ENCODE measurements around the gene ABTB2.

ABTB2 gene

DNA sequence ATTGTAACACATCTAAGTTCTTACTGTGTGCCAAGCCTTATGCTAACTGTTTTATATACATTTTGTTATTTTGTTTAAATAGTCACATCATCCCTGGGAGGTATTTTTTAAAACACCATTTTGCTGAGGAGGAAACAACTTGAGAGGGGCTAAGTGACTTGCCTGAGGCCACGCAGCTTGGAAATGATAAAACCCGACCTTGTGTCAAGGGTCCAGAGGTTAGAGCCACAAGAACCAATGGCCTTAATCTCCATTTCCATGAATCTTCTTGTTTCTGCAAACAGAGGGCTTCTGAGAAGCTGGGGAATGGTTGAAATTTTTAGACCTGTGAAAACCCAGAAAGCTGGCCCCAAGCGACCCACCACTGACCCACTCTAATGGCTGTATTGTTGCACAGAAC is 16.7 kb downstream of the ABTB2 start:
- DNase-seq, result no peak

DNA sequence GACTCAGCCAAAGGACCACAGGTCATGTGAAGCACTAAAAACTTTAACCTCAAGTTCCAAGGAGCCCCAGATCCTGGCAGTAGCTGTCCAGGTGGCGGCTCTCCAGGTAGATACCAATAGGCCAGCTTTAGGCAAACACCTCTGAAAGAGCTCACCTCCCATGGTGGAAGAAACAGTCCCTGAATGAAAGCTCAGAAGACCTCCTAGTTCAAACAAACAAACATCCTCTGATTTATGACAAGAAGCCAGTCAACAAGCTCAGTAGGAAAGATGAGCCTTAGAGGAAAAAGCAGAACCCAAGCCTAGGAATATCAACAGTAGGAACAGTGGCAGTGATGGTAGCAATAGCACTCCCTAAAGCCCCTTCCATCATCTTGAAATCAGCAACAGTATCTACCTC is 17.2 kb downstream of the ABTB2 start:
- DNase-seq, result no peak

GRCh38 chr11:34339149-34340064 is 18.4 kb downstream of the ABTB2 start:
- peak; percentile 40 to 67 (median 63) for DNase-seq

GRCh38 chr11:34337016-34337415 is 20.8 kb downstream of the ABTB2 start:
- DNase-seq, result no peak

- no peak for DNase-seq
Measured at GRCh38 chr11:34335801-34336200, 22.0 kb downstream of the ABTB2 start.

GRCh38 chr11:34335331-34335730 is 22.5 kb downstream of the ABTB2 start:
- DNase-seq, result no peak

DNA sequence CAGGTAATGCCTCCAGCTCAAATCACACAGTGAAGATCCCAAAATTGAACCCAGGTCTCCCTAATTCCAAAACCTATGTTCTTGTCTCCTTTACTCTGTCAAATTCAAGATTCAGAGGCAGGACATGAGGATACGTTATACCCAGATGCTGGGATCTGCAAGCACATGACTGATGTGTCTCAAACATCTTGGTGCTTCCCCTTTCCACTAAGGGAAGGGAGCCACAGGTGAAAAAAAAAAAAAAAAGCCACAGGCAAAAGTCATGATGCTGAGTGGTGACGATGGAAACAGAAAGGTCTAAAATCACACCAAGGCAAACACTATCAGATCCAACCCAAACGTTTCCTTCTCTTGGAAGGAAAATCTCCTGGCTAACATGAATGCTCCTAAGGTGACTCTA is 24.0 kb downstream of the ABTB2 start:
- DNase-seq, result no peak

GRCh38 chr11:34332524-34332923 is 25.3 kb downstream of the ABTB2 start:
- DNase-seq, result peak in 1 of 4 experiments; percentile 23

DNA sequence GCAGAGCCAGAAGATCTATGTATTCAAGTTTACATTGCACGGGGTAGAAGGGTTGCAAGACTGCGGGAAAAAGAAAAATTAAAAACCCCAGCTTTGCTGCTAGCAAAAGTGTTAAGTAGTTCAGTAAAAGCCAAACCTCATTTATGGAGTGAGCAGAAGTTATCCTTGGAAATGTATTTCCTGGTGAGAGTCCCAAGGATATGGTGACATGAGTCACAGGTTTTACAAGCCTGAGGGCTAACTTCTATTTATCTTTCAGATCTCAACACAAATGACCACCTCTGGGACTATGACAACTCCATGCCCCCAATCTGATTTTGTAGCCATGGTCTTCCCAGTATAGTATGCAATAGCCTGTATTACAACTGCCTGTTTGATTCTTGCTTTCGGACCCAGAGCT is 26.1 kb downstream of the ABTB2 start:
- DNase-seq, result no peak

GRCh38 chr11:34331329-34331728 is 26.5 kb downstream of the ABTB2 start:
- DNase-seq, result no peak

GRCh38 chr11:34330653-34331052 is 27.2 kb downstream of the ABTB2 start:
- DNase-seq, result no peak

DNA sequence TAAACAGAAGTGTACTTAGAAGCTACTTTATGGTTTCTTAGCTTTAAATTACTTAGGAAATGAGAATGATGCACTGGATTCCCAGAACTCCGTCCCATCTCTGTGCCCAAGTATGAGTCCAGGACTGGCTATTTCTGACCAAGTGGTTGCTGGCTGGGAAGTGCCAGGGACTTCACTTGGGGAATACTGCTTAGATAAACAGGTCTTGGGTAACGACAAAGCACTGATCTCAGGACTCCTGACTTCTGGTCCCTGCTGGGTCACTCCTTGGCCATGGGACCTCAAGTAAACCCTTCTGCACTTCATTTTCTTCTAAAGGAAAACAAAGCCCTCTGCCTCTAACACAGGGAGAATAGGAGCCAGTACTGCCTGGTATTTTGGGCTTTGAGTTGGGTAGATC is 27.9 kb downstream of the ABTB2 start:
- no peak for DNase-seq

GRCh38 chr11:34328632-34328910 is 29.2 kb downstream of the ABTB2 start:
- no peak for DNase-seq

DNA sequence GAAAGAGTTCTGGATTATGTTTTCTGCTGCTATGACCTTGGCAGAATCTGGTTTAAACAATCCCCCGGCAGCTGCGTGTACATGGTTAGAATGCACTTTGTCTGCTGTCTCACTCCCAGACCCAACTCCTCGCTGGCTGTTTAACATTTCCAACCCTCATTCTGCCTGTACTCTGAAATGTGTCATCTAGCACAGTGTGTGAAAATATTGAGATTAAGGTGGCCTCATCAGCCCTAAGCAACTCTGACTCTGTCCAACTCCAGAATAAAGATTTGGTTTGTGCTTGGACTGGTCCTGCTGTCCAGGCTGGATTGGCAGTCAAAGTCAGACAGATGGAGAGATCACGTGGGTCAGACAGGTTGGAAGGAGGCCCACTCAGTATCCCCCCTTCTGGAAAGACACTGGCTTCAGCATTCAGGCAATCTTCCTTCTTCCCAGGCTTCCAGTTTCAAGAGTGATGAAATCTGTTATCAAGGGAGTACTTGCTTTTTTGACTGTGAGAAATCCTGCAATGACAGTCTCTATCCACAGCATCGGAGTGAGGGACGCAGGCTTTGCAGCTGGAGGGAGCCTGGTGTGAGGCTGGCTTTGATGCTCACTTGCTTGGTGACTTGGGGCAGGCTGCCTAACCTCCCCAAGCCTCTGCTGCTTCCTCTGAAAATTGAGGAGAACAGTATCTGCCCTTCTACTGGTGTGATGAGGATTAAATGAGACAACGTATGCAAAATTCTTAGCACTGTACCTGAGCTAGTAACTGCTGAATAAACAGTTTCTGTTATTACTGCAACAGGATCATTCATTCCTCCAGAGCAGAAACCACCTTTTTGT is 29.8 kb downstream of the ABTB2 start:
- DNase-seq, result no peak

- DNase-seq, result no peak
Measured at GRCh38 chr11:34324466-34324865, 33.3 kb downstream of the ABTB2 start.

- DNase-seq, result no peak
Measured at GRCh38 chr11:34323601-34324000, 34.2 kb downstream of the ABTB2 start.

- DNase-seq, result peak in 3 of 4 experiments; percentile 35 to 53 (median 42)
Measured at GRCh38 chr11:34318111-34319037, 39.4 kb downstream of the ABTB2 start.

DNA sequence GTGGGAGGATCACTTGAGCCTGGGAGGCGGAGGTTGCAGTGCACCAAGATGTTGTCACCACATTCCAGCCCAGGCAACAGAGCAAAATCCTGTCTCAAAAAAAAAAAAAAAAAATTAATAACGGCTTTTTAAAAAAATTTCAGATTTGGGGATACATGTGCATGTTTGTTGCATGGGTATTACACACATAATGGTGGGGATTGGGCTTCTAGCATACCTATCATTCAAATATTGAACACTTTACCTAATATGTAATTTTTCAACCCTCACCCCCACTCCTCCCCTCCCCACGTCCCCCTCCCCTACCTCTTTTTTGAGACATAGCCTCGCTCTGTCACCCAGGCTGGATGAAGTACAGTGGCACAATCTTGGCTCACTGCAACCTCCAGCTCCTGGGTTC is 40.1 kb downstream of the ABTB2 start:
- DNase-seq, result peak in 1 of 4 experiments; percentile 22

GRCh38 chr11:34317036-34317360 is 40.8 kb downstream of the ABTB2 start:
- DNase-seq, result no peak

GRCh38 chr11:34316347-34317035 is 41.3 kb downstream of the ABTB2 start:
- peak; percentile 32 to 61 (median 40) for DNase-seq

GRCh38 chr11:34315394-34315793 is 42.4 kb downstream of the ABTB2 start:
- DNase-seq, result no peak

GRCh38 chr11:34314936-34315335 is 42.9 kb downstream of the ABTB2 start:
- DNase-seq, result no peak
